ENCODE results near the gene INCA1.

DNA sequence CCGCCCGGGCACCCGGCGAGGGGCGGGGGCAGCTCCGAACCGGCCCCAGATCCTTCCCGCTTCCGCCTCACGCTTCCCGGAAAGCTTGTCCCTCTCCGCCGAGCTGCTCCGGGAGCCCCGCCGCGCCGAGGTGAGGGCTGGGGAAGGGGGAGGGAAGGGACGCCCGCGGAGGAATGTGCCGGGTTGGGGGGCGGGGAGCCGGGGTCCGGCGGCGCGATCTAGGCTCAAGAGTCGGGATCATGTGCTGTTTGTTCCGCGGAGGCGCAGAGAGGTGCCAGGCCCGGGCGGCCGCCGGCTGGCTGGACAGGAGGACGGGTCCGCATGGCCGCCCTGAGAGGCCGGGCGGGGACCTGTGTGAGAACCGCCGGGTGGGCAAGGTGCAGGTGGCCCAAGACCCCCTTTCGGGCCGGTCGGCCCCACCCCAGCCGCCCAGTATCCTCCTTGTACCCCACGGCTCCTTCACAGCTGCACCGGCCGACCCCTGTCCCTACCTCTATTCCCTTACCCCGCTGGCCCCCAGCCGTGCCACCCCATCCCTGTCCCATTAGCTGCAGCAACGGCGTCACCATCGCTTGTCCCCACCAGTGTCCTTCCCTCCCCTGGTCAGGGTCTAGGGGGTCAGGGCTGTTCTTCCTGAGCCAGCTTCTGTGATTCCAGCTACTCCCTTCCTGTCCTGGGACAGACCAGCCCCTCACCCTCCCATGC is 857 bp upstream of the INCA1 start:
- TF ChIP-seq CTCF (IDR thresholded peaks at IDR 0.05) (no peak), POLR2A (IDR thresholded peaks at IDR 0.05) (no peak), EP300 (IDR thresholded peaks at IDR 0.05) (no peak), POLR2AphosphoS5 (IDR thresholded peaks at IDR 0.05) (no peak)

Measured in suprapubic skin (tissue), 4 donors.